Ishikawa (cell line): ENCODE measurements around the gene FTSJ1.

Source experiments
- CEBPB ChIP-seq: IDR thresholded peaks from 2 replicates; pipeline ENCODE4 v1.6.1; 2012
- CREB1 ChIP-seq: IDR thresholded peaks from 2 replicates; pipeline ENCODE4 v1.6.1; 2012; ENCODE audit warnings: low read depth
- EGR1 ChIP-seq: IDR thresholded peaks from 2 replicates; pipeline ENCODE4 v1.6.1; 2012
- EP300 ChIP-seq: IDR thresholded peaks from 2 replicates; pipeline ENCODE4 v1.6.1; 2012; ENCODE audit warnings: borderline replicate concordance
- FOXM1 ChIP-seq: IDR thresholded peaks from 2 replicates; pipeline ENCODE4 v1.6.1; 2012; ENCODE audit warnings: low read depth, borderline replicate concordance
- NFIC ChIP-seq: IDR thresholded peaks from 2 replicates; pipeline ENCODE4 v1.6.1; 2012
- RAD21 ChIP-seq: IDR thresholded peaks from 2 replicates; pipeline ENCODE4 v1.6.1; 2012; ENCODE audit warnings: low read depth
- TAF1 ChIP-seq: IDR thresholded peaks from 2 replicates; pipeline ENCODE4 v1.6.1; 2012; ENCODE audit warnings: low read depth, mild to moderate bottlenecking
- TCF12 ChIP-seq: IDR thresholded peaks from 2 replicates; pipeline ENCODE4 v1.6.1; 2012; ENCODE audit warnings: low read depth
- TEAD4 ChIP-seq: IDR thresholded peaks from 2 replicates; pipeline ENCODE4 v1.6.1; 2012
- YY1 ChIP-seq: IDR thresholded peaks from 2 replicates; pipeline ENCODE4 v1.6.1; 2012; ENCODE audit warnings: low read depth
- ZBTB7A ChIP-seq: IDR thresholded peaks from 2 replicates; pipeline ENCODE4 v1.6.1; 2012; ENCODE audit warnings: low read depth
- TF ChIP-seq, protein P1 (sequence below): IDR thresholded peaks from 2 replicates; pipeline ENCODE4 v1.6.1; 2012; ENCODE audit warnings: low read depth, mild to moderate bottlenecking
- TF ChIP-seq, protein P2 (sequence below): IDR thresholded peaks from 2 replicates; pipeline ENCODE4 v1.6.1; 2012
- TF ChIP-seq, protein P3 (sequence below): IDR thresholded peaks from 2 replicates; pipeline ENCODE4 v1.6.1; 2012

Gene FTSJ1

DNA sequence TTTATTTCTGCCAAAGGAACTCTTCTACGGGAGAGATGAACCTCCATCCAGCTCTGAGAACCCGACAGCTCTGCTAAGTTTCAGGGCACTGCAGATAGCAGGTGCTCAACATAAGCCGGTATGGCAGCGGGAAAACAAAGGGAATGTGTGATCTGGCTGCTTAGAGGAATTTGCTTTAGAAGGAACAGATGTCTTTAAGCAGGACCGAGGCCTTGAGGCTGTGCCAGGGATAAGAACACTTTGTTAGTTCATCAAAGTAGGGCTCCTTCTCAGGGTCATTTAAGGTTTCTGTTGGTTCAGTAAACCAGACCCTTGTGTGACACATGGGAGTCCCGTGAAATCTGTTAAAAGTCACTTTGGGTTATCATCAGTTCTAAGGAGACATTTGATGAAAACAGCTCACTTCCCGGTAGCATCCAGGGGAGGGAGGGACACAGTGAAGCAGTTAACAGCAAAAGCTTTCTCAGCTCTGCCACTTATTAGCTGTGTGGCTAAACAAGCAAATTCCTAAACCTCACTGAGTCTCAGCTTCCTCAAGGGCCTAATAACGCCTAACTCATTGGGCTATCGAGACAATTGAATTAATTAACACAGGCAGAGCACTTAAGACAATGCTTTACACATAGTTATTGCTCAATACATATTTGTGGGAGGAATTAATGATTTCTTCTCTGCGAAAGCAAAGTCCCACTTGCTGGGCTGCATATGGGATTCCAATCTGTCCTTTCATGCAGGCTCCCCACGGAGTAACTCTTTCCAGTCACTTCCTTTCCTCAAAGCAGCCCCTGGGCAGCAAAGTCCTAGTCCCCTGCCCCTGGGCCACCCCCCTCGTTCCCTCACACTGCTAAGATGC, 2.9 kb upstream of the FTSJ1 start:
- TF ChIP-seq, protein P1, sequence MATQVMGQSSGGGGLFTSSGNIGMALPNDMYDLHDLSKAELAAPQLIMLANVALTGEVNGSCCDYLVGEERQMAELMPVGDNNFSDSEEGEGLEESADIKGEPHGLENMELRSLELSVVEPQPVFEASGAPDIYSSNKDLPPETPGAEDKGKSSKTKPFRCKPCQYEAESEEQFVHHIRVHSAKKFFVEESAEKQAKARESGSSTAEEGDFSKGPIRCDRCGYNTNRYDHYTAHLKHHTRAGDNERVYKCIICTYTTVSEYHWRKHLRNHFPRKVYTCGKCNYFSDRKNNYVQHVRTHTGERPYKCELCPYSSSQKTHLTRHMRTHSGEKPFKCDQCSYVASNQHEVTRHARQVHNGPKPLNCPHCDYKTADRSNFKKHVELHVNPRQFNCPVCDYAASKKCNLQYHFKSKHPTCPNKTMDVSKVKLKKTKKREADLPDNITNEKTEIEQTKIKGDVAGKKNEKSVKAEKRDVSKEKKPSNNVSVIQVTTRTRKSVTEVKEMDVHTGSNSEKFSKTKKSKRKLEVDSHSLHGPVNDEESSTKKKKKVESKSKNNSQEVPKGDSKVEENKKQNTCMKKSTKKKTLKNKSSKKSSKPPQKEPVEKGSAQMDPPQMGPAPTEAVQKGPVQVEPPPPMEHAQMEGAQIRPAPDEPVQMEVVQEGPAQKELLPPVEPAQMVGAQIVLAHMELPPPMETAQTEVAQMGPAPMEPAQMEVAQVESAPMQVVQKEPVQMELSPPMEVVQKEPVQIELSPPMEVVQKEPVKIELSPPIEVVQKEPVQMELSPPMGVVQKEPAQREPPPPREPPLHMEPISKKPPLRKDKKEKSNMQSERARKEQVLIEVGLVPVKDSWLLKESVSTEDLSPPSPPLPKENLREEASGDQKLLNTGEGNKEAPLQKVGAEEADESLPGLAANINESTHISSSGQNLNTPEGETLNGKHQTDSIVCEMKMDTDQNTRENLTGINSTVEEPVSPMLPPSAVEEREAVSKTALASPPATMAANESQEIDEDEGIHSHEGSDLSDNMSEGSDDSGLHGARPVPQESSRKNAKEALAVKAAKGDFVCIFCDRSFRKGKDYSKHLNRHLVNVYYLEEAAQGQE: no peak
- TF ChIP-seq, protein P2, sequence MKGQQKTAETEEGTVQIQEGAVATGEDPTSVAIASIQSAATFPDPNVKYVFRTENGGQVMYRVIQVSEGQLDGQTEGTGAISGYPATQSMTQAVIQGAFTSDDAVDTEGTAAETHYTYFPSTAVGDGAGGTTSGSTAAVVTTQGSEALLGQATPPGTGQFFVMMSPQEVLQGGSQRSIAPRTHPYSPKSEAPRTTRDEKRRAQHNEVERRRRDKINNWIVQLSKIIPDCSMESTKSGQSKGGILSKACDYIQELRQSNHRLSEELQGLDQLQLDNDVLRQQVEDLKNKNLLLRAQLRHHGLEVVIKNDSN: no peak
- no peak for TF ChIP-seq TAF1
- no peak for TF ChIP-seq TCF12
- TF ChIP-seq FOXM1: no peak

DNA sequence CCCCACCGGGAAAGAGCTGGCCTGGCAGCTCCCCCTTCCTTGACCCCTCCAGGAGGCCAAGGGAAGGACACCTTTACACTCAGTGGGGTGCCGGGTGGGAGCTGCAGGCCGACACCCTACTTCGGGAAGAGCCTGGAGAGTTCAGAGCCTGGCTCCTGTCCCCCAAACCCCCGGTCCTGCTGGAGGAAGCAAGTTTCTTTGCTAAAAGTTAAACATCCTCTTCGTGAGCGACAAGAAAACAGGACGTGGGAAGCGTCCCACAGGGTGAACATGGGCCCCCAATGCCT, 2.4 kb upstream of the FTSJ1 start:
- no peak for TF ChIP-seq FOXM1
- no peak for TF ChIP-seq NFIC

DNA sequence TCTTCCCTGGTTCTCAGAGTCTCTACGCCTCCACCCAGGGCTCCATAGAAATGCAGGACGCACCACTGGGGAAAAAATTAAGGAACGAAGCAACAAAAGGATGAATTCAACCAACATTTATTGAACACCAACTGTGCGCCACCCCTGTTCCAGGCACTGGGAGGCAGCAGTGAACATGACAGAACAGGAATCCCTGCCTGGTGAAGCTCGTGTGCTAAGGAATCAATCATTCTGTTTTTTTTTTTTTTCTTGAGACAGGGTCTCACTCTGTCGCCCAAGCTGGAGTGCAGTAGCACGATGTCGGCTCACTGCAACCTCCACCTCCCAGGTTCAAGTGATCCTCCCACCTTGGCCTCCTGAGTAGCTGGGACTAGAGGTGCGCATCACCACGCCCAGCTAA, 1.9 kb upstream of the FTSJ1 start:
- TF ChIP-seq, protein P2: no peak
- TF ChIP-seq EGR1 (no peak), FOXM1 (no peak), TEAD4 (no peak), CEBPB (no peak), EP300 (no peak), NFIC (no peak), ZBTB7A (no peak)
- TF ChIP-seq, protein P1: no peak

DNA sequence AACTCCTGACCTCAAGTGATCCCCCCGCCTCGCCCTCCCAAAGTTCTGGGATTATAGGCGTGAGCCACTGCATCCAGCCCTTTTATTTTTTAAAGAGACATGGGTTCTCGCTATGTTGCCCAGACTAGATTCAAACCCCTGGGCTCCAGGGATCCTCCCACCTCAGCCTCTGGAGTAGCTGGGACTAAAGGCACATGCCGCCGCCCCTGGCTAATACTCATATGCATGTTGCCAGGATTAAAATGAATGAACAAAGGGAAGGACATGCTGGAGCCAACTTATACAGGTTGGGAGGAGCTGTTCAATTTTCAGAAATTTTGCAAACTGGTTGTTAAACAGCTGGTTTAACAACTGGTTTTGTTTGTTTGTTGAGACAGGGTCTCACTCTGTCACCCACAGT, 1.4 kb upstream of the FTSJ1 start:
- no peak for TF ChIP-seq CEBPB
- TF ChIP-seq TAF1: no peak
- TF ChIP-seq YY1: no peak
- no peak for TF ChIP-seq FOXM1
- TF ChIP-seq, protein P3, sequence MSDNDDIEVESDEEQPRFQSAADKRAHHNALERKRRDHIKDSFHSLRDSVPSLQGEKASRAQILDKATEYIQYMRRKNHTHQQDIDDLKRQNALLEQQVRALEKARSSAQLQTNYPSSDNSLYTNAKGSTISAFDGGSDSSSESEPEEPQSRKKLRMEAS: no peak
- no peak for TF ChIP-seq EP300
- no peak for TF ChIP-seq RAD21
- no peak for TF ChIP-seq EGR1
- no peak for TF ChIP-seq CREB1
- no peak for TF ChIP-seq TEAD4
- TF ChIP-seq, protein P1: no peak
- TF ChIP-seq, protein P2: no peak
- no peak for TF ChIP-seq ZBTB7A
- no peak for TF ChIP-seq TCF12
- TF ChIP-seq NFIC: no peak

DNA sequence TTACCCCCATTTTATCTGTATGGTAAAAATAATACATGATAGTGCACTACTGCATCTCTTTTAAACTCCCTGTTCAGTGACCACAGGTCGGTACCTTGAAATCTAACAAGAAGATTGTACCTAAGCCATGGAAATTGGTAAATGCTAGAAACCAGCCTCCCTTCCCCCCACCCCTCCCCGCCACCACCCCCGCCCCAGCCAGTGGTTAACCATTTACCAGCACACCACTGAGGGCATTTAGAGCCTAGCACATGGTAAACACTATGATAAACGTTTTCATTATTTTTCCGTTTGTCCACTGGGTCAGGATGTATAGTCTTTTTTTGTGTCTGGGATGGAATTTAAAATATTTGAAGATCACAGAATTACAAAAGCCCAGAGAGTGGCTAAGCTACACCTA, 703 bp upstream of the FTSJ1 start:
- TF ChIP-seq RAD21: no peak
- no peak for TF ChIP-seq NFIC
- TF ChIP-seq, protein P3: no peak
- TF ChIP-seq, protein P2: no peak
- no peak for TF ChIP-seq YY1
- TF ChIP-seq CEBPB: no peak
- TF ChIP-seq TCF12: no peak
- no peak for TF ChIP-seq ZBTB7A
- TF ChIP-seq FOXM1: no peak
- TF ChIP-seq EGR1: no peak
- TF ChIP-seq TAF1: no peak
- no peak for TF ChIP-seq CREB1
- TF ChIP-seq EP300: no peak
- no peak for TF ChIP-seq TEAD4
- TF ChIP-seq, protein P1: no peak
